GM12874 (cell line): ENCODE measurements around the gene SRP54.

ENCODE experiments used
- TF ChIP-seq, protein P1 (sequence below): IDR thresholded peaks from 2 replicates; pipeline ENCODE4 v1.5.1; 2011; ENCODE audit warnings: low read depth, mild to moderate bottlenecking, control low read depth, low read length, moderate library complexity; ENCODE audit not compliant: insufficient read depth

The SRP54 gene

DNA sequence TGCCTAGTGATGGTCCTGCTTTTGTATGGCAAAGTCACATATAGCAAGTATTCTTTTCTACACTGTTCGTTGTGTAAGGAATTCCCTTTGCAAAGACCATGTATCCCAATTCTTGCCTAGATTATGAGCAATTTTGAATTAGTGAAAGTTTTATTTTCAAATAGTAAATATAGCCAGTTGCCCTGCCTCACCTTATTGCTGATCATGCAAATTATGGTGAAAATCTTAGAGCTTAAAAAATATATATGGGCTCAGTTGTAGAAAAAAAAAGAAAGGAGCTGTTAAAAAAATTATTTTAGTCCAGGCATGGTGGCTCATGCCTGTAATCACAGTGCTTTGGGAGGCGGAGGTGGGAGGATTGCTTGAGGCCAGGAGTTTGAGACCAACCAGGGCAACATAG, 18.8 kb downstream of the SRP54 start:
- TF ChIP-seq, protein P1, sequence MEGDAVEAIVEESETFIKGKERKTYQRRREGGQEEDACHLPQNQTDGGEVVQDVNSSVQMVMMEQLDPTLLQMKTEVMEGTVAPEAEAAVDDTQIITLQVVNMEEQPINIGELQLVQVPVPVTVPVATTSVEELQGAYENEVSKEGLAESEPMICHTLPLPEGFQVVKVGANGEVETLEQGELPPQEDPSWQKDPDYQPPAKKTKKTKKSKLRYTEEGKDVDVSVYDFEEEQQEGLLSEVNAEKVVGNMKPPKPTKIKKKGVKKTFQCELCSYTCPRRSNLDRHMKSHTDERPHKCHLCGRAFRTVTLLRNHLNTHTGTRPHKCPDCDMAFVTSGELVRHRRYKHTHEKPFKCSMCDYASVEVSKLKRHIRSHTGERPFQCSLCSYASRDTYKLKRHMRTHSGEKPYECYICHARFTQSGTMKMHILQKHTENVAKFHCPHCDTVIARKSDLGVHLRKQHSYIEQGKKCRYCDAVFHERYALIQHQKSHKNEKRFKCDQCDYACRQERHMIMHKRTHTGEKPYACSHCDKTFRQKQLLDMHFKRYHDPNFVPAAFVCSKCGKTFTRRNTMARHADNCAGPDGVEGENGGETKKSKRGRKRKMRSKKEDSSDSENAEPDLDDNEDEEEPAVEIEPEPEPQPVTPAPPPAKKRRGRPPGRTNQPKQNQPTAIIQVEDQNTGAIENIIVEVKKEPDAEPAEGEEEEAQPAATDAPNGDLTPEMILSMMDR, result no peak

DNA sequence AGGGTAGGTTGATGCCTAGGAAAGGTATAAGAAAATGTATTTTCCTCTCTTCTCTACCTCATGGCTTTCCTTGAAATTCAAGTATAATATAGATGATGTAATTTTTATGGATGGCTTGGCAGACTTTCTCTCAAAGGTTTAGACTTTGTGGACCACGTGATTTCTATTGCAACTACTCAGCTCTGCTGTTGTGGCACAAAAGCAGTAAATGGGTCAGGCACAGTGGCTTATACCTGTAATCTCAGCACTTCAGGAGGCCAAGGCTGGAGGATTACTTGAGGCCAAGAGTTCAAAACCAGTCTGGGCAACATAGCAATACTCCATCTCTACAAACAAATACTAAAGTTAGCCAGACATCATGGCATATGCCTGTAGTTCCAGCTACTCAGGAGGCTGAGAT, 22.0 kb downstream of the SRP54 start:
- TF ChIP-seq, protein P1, result no peak

DNA sequence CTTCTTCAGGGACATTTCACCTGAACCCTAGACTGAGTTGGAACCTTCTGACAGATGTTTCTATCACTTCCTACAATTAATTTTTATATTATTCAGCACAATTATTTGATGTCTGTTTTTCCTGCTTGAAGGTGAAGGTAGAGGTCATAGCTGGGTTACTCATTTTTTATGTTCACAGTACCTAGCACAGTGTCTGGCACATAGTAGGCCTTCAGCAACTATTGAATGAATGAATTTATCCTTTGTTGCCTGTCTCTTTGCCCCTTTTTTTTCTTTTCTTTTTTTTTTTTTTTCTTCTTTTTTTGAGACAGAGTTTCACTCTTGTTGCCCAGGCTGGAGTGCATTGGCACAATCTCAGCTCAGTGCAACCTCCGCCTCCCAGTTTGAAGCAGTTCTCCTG, 33.8 kb downstream of the SRP54 start:
- TF ChIP-seq, protein P1, result no peak

DNA sequence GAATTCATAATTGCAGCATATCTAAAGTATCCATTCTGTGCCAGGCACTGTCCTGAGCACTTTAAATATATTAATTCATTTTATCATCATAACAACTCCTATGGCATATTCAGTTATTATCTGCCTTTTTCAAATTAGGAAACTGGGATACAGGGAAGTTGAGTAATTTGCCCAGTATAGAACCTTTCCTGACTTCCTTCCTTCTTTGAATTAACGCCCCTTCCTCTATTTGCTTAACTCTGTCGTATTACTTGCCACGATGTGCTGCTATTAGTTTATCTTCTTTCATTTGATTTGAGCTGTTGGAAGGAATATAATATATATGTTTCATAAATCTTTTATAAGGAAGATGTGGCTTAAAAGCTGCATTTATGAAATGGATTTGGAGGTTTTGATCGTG, 37.9 kb downstream of the SRP54 start:
- TF ChIP-seq, protein P1, result no peak

DNA sequence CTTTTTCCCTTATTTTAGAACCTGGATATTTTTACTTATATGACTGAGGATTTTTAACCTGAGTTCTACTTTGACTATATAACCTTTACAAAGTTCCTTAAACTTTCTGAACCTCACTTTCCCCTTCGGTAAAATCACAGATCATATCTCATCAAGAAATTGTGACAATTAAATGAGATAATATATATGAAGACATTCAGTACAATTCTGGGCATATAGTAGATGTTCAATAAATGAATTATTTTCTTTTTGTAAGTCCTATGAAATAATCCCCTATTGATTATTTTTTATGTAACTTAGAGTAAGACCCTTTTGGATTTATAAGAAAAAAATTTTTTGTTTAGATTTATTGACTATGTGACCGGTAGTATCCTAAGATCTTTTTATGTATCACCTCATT, 45.6 kb downstream of the SRP54 start:
- TF ChIP-seq, protein P1, result no peak

DNA sequence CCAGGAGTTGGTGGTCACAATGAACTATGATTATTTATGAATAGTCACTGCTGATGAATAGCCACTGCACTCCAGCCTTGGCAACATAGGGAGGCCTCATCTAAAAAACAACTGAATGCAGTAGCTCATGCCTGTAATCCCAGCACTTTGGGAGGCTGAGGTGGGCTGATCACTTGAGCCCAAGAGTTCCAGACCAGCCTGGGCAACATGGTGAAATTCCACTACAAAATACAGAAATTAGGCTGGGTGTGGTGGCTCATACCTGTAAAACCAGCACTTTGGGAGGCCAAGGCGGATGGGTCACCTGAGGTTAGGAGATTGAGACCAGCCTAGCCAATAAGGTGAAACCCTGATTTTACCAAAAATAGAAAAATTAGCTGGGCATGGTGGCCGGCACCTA, 49.8 kb downstream of the SRP54 start:
- TF ChIP-seq, protein P1, result no peak

DNA sequence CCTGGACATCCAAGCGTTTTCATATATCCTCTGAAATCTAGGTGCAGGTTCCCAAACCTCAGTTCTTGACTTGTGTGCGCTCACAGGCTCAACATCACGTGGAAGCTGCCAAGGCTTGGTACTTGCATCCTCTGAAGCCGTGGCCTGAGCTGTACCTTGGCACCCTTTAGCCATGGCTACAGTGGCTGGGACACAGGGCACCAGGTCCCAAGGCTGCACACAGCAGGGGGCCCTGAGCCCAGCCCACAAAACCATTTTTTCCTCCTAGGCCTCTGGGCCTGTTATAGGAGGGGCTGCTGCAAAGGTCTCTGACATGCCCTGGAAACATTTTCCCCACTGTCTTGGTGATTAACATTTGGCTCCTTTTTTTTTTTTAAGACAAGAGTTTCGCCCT, 51.6 kb downstream of the SRP54 start:
- TF ChIP-seq, protein P1, result no peak

DNA sequence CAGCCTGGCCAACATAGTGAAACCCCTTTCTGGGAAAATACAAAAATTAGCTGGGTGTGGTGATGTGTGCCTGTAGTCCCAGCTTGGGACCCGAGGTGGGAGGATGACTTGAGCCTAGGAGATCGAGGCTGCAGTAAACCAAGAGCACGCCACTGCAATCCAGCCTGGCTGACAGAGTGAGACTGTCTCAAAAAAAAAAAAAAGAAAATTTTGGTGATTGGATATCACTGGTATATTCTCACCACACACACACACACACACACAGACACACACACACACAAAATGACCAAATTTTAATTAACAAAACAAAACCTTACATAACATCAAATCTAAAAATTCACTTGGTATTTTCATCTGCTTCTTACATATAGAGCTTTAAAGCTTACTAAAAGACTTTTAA, 59.8 kb downstream of the SRP54 start:
- TF ChIP-seq, protein P1, result no peak
